Activated CD4-positive, alpha-beta T cell treated with anti-CD3 and anti-CD28 coated beads, Interleukin-2, amount 50 U/mL, for 1 hour (primary cell): ENCODE results near the gene TMEM14A.
"Not testable (repeated sequence)": the region's sequence is repeated elsewhere in the genome, so short reads cannot be mapped to it uniquely, and the experiment has no call there.

Experiments
- DNase-seq: peaks from one replicate; pipeline ENCODE4 v3.0.0-alpha.2; 2020

TMEM14A gene

DNA sequence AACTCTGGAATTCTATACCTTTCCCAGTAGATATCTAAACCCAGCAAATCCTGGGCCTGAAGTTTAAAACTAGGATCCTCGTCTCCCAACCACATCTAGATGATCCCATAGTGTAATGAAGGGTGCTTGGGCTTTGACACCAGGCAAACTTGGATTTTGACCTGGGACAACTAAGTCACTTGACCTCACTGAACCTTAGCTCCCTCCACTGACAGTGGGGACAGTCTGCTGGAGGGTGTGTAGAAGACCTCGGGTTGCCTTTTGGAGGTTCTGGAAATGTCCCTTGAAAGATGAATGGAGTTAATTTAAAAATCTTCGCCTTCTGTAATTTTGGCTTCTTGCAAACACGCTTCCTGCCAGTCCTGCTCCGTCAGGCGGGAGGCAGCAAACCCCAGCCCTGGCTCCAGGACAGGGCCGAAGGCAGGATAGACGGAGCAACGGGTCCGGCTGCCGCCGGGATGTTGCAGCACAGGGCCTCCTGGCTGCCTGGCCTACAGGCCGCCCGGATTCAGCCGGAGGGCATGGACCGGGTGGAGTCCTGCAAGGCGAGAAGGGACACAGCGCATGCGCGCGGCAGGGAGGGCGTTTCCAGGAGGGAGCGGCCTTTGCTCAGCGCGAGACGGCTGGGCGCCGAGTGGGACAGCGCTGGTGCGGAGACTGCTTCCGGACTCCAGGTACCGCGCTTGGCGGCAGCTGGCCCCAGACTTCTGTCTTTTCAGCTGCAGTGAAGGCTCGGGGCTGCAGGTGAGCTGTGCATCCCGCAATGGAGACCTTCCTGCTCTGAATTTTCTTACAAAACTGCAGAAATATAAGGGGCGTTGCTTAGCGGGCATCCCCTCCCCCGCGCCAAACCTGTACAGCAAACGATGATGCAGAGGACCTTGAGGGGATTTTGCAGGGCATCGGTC, at the start of gene TMEM14A:
Gene TMEM14A (plus strand): TSS at position 612 of the 908 bp plus-strand sequence. CDS start 5,990 bp downstream, outside the sequence.
- DNase-seq = peak; percentile 89

DNA sequence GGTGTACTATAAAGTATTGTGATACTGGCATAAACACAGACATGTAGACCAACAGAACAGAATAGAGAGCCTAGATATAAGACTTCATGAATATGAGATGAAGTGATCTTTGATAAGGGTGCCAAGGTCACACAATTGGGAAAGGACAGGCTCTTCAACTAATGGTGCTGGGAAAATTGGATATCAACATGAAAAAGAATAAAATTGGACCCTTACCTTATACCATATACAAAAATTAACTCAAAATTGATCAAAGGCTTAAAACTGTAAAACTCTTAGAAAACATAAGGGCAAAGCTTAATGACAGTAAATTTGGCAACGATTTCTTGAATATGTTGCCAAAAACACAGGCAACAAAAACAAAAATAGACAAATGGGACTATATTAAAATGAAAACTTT, 49.3 kb upstream of the TMEM14A start:
- DNase-seq = no peak

DNA sequence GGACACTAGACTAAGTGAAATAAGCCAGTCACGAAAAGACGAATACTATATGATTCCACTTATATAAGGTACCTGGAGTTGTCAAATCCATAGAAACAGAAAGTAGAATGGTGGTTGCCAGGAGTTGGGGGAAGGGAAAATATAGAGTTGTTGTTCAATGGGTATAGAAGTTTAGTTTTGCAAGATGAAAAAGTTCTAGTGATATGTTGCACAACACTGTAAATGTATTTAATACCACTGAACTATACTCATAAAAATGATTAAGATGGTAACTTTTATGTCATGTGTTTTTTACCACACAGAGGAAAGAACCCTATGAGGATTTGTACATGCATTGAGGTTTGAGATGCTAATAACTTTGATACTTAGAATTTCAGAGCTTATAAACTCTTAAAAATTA, 48.1 kb upstream of the TMEM14A start:
- no peak for DNase-seq

DNA sequence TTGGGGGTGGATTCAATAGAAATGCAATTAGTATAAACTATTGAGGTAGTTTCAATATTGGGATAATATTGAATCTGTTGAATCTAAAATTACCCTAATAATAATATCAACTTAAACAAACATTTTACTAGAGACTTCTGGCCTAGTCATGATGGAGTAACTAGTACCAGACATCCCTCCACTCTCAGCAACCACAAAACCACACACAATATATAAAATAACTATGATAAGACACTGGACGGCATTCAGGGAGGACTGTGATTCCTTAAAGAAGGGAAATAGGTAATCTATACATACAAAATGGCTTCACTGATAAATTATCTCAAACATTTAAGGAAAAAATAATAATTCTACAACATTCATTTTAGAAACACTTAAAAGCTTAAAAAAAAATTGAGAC, 38.9 kb upstream of the TMEM14A start:
- no peak for DNase-seq

- no peak for DNase-seq
These were observed 36.7 kb upstream of the TMEM14A start for GRCh38 chr6:52634211-52634610.

- DNase-seq = no peak
These were observed 35.8 kb upstream of the TMEM14A start for GRCh38 chr6:52635049-52635577.

- DNase-seq = no peak
These were observed 34.1 kb upstream of the TMEM14A start for GRCh38 chr6:52636830-52637229.

DNA sequence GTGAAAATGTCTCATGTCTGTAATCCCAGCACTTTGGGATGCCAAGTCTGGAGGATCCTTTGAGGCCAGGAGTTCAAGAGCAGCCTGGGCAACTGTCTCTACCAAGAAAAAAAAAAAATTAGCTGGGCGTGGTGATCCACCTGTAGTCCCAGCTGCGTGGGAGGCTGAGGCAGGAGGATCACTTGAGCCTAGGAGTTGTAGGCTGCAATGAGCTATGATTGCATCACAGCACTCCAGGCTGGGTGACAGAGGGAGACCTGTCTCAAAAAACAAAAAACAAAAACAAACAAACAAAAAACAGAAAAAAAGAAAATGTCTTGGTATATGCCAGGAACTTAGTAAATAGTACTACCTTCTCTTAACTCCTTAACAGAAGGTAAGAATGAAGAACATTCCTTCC, 31.4 kb upstream of the TMEM14A start:
- no peak for DNase-seq

DNA sequence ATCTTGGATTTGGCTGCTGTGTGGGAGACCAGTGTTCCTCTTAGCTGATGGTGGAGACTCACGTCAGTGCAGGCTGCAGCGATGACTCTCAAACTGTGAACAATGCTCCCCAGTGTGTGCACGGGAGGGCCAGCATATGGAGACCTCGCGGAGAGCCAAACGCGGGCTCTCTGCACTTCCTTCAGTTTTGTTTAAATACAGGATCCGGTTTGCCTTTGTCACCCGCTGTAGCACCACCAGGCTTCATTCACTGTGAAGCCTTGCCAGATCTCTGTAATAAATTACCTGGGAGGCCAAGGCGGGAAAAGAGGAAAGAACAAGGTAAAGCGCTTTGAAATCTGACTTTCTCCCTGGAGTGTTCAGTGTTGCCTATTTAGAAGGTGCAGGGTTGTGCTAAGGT, 30.7 kb upstream of the TMEM14A start:
- no peak for DNase-seq

DNA sequence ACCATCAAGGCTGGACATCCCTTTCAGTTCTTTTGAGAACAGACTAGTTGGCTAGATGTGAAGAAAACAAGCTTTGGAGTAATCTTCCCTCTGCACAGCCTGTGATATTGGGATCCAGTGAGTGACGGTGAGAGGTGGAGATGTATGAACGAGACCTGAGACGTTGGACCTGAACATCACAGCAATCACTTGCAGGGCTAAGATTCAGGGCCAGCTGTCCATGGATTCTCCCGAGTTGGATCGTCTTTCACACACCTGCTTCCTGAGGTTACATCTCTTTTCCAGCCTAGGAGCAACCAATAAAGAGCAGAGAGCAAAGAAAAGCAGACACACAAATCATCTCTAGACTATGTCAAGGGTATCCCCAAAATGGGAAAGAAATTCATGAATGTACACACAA, 30.0 kb upstream of the TMEM14A start:
- DNase-seq = no peak

- no peak for DNase-seq
These were observed 29.5 kb upstream of the TMEM14A start for GRCh38 chr6:52641388-52641787.

- no peak for DNase-seq
These were observed 29.1 kb upstream of the TMEM14A start for GRCh38 chr6:52641826-52642225.

- no peak for DNase-seq
These were observed 28.5 kb upstream of the TMEM14A start for GRCh38 chr6:52642368-52642767.

GRCh38 chr6:52643158-52643557, 27.8 kb upstream of the TMEM14A start:
- no peak for DNase-seq

- no peak for DNase-seq
These were observed 26.7 kb upstream of the TMEM14A start for GRCh38 chr6:52644253-52644652.

- DNase-seq = no peak
These were observed 24.9 kb upstream of the TMEM14A start for GRCh38 chr6:52645976-52646375.

GRCh38 chr6:52647199-52647598, 23.7 kb upstream of the TMEM14A start:
- no peak for DNase-seq

DNA sequence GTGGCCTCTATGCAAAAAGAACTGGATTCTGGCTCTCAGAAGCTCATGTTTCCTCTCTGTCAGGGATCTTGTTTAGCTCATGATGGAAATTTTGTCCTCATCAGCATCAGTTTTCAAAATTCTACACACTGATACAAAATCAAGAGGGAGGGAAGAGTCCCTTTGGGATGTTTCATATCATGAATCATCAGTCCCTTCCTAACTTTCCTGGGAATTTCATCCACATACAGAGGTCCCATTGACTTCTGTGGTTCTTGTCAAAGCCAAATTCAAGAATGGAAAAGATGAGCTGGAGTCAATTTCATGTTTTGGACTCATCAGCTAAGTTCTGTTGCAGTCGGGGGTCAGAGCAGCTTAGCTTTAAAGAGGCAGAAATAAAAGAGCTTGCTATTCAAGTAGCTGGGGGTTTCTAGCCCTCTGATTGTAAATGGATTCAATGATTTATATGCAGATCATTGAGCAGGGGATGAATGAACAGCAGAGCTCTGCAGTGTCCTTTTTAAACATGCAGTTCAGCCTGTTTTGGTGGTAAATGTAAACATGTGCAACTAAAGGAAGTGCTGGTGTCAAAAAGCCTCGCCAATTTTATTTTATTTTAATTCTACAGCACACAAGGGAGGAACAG, 21.3 kb upstream of the TMEM14A start:
- no peak for DNase-seq

GRCh38 chr6:52650941-52651340, 20.0 kb upstream of the TMEM14A start:
- no peak for DNase-seq

DNA sequence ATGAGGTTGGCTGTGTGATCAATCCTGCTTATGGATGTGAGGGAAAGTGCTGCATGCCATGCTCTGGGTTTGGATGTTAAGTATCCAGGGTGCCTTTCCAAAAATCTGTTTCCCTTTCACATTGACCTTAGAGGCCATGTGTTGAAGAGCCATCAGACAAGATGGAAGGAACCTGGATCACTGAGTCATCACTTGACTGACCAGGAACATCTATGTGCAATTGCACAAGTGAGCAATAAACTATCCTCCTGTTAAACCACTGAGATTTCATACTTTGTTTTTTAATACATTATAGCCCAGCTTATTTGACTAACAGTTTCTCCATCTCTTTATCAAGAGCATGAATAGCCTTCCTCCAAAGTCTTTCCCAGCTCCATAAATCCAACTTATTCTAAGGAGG, 17.8 kb upstream of the TMEM14A start:
- DNase-seq = no peak

DNA sequence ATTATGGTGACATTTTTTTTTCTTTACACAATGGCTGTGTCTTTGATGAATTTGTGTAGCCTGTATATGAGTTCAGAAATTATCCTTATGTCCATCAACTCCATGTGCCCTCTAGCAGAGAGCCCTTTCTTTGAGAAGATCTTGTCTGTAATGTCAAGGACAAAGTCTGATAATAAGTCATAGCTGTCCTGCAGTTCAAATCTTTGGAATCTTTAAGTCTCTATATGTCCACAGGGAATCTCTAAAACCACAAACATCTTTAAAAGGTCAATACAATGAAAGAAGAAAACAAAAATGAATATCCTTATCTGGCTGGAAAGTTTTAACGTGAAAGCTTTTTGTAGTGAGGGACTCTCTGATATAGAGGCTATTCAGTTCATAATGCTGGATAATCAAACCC, 16.9 kb upstream of the TMEM14A start:
- no peak for DNase-seq

DNA sequence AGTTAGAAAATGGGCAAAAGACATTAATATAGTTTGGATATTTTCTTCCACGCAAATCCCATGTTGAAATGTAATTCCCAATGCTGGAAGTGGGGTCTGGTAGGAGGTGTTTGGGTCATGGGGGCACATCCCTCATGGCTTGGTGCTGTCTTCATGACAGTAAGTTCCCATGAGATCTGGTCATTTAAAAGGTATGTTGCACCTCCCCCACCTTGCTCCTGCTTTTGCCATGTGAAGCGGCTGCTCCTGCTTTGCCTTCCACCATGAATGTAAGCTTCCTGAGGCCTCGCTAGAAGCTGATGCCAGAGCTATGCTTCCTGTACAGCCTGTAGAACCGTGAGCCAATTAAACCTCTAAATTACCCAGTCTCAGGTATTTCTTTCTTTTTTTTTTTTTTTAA, 16.3 kb upstream of the TMEM14A start:
- no peak for DNase-seq

- not testable (repeated sequence) for DNase-seq
These were observed 15.0 kb upstream of the TMEM14A start for GRCh38 chr6:52655941-52656340.

DNA sequence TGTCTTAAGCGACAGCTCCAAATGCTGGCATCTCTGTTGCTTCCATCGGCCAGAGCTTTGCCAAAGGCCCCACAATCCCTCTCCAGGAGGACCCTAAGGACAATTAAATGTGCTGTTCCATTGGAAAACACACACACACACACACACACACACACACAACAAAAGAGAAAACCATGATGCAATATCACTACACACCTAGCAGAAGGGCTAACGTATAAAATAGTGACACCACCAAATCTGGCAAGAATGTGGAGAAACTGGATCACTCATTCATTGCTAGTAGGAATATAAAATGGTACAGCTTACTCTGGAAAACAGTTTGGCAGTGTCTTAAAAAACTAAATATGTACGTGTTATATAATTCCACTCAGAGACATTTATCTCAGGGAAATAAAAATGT, 13.0 kb upstream of the TMEM14A start:
- DNase-seq = no peak
